ENCODE data around the gene LTA4H.

- TF ChIP-seq EZH2 (IDR thresholded peaks at IDR 0.05) (no peak), CTCF (IDR thresholded peaks at IDR 0.05) (peak; percentile 57), EZH2phosphoT487 (IDR thresholded peaks at IDR 0.05) (no peak)
These were observed 72.3 kb downstream of the LTA4H start for GRCh38 chr12:95963096-95963495.
